Endothelial cell of hepatic sinusoid (primary cell): ENCODE measurements around the gene CCDC124.

Experiments
- in situ Hi-C: cut with HindIII; loops from 2 replicates; pipeline ENCODE4 v1.10.0; 2017; ENCODE audit warnings: low sequenced_read_pairs

The CCDC124 gene

GRCh38 chr19:17933414-17934129 is 757 bp downstream of the CCDC124 start:
- in situ Hi-C loops = no loop called here

GRCh38 chr19:17936379-17936778 is 3.6 kb downstream of the CCDC124 start:
- in situ Hi-C loops = no loop called here

GRCh38 chr19:17937371-17937900 is 4.6 kb downstream of the CCDC124 start:
- in situ Hi-C loops = no loop called here

- in situ Hi-C loops = no loop called here
Observed at GRCh38 chr19:17938092-17938845, 5.5 kb downstream of the CCDC124 start.

- in situ Hi-C loops = no loop called here
Observed at GRCh38 chr19:17942181-17942580, 9.4 kb downstream of the CCDC124 start.

GRCh38 chr19:17942582-17943273 is 9.9 kb downstream of the CCDC124 start:
- in situ Hi-C loops = no loop called here

GRCh38 chr19:17943274-17944221 is 10.7 kb downstream of the CCDC124 start:
- in situ Hi-C loops = no loop called here

- in situ Hi-C loops = no loop called here
Observed at GRCh38 chr19:17944301-17944700, 11.5 kb downstream of the CCDC124 start.

GRCh38 chr19:17946965-17947784 is 14.4 kb downstream of the CCDC124 start:
- in situ Hi-C loops = no loop called here

GRCh38 chr19:17947815-17948513 is 15.1 kb downstream of the CCDC124 start:
- in situ Hi-C loops = no loop called here

GRCh38 chr19:17948514-17948900 is 15.7 kb downstream of the CCDC124 start:
- in situ Hi-C loops = no loop called here

- in situ Hi-C loops = no loop called here
Observed at GRCh38 chr19:17948931-17949930, 16.4 kb downstream of the CCDC124 start.

GRCh38 chr19:17949956-17950309 is 17.1 kb downstream of the CCDC124 start:
- in situ Hi-C loops = loop anchor here (5.0 to 10.0 kb wide), 5 partner anchors 33 to 425 kb away; a partner anchor contains a TSS

GRCh38 chr19:17950310-17951156 is 17.7 kb downstream of the CCDC124 start:
- in situ Hi-C loops = loop anchor here (5.0 to 10.0 kb wide), 5 partner anchors 33 to 426 kb away; a partner anchor contains a TSS

- in situ Hi-C loops = loop anchor here (5.0 to 10.0 kb wide), 5 partner anchors 34 to 427 kb away; a partner anchor contains a TSS
Observed at GRCh38 chr19:17951157-17951989, 18.6 kb downstream of the CCDC124 start.
